PFSK-1 (cell line): ENCODE results near the gene SLC22A6.

Experiments used
- POLR2AphosphoS5 ChIP-seq: IDR thresholded peaks from 2 replicates; pipeline ENCODE4 v1.6.1; 2012; ENCODE audit warnings: low read depth, mild to moderate bottlenecking, control low read depth, low read length, moderate library complexity
- SIN3A ChIP-seq: IDR thresholded peaks from 2 replicates; pipeline ENCODE4 v1.6.1; 2012; ENCODE audit warnings: mild to moderate bottlenecking, low read length, moderate library complexity, borderline replicate concordance; ENCODE audit not compliant: insufficient read depth
- TAF1 ChIP-seq: IDR thresholded peaks from 2 replicates; pipeline ENCODE4 v1.6.1; 2012; ENCODE audit warnings: low read length, control low read depth, borderline replicate concordance; ENCODE audit not compliant: insufficient read depth
- TF ChIP-seq, protein P1 (sequence below), 2 experiments: IDR thresholded peaks; 2 replicates each; pipeline versions ENCODE4 v1.6.1 to v1.8.0; 2011 to 2012; ENCODE audit warnings: low read depth in 2 of 2, low read length in 2 of 2, control low read depth in 1 of 2, inconsistent platforms in 1 of 2, mild to moderate bottlenecking in 1 of 2, moderate library complexity in 1 of 2; ENCODE audit not compliant: insufficient read depth in 1 of 2

DNA sequence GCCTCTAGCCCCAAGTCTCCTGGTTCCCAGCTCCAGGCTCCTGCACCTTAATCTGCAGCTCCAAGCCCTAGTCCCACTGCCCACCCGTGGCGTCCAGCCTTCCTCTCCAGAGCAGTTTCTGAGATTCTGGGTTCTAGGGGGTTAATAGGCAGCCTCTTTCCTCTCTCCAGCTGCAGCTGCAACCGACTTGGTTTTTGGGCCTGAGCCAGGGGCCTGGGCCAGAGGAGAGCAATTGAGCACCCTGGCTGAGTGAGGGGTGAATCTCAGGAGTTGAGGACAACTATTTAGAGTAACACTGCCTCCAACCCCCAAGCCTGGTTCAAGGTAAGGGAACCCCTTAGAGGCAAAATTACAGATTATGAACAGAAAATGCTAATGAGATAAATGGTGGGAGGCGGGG, 54.6 kb downstream of the SLC22A6 start:
- no peak for TF ChIP-seq POLR2AphosphoS5
- TF ChIP-seq, protein P1, sequence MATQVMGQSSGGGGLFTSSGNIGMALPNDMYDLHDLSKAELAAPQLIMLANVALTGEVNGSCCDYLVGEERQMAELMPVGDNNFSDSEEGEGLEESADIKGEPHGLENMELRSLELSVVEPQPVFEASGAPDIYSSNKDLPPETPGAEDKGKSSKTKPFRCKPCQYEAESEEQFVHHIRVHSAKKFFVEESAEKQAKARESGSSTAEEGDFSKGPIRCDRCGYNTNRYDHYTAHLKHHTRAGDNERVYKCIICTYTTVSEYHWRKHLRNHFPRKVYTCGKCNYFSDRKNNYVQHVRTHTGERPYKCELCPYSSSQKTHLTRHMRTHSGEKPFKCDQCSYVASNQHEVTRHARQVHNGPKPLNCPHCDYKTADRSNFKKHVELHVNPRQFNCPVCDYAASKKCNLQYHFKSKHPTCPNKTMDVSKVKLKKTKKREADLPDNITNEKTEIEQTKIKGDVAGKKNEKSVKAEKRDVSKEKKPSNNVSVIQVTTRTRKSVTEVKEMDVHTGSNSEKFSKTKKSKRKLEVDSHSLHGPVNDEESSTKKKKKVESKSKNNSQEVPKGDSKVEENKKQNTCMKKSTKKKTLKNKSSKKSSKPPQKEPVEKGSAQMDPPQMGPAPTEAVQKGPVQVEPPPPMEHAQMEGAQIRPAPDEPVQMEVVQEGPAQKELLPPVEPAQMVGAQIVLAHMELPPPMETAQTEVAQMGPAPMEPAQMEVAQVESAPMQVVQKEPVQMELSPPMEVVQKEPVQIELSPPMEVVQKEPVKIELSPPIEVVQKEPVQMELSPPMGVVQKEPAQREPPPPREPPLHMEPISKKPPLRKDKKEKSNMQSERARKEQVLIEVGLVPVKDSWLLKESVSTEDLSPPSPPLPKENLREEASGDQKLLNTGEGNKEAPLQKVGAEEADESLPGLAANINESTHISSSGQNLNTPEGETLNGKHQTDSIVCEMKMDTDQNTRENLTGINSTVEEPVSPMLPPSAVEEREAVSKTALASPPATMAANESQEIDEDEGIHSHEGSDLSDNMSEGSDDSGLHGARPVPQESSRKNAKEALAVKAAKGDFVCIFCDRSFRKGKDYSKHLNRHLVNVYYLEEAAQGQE (IDR thresholded peaks at IDR 0.05; ENCODE audit: insufficient read depth in 1 of 2, low read depth in 2 of 2, low read length in 2 of 2), result no peak
- TF ChIP-seq SIN3A, result no peak
- no peak for TF ChIP-seq TAF1
